HCT116 (cell line): Measurements from ENCODE around the gene KCNA3.

ENCODE experiments used
- CEBPB ChIP-seq: IDR thresholded peaks from 2 replicates; pipeline ENCODE4 v1.6.1; 2012; ENCODE audit warnings: low read depth
- POLR2A ChIP-seq: IDR thresholded peaks from 2 replicates; pipeline ENCODE4 v1.7.0; 2011; ENCODE audit warnings: borderline replicate concordance; ENCODE audit not compliant: insufficient read depth, insufficient read length; ENCODE audit errors: extremely low read depth
- POLR2AphosphoS5 ChIP-seq: IDR thresholded peaks from 2 replicates; pipeline ENCODE4 v1.6.1; 2011; ENCODE audit warnings: mild to moderate bottlenecking, low read depth, low read length, moderate library complexity
- SP1 ChIP-seq: IDR thresholded peaks from 2 replicates; pipeline ENCODE4 v1.6.1; 2012; ENCODE audit warnings: low read depth
- YY1 ChIP-seq: IDR thresholded peaks from 2 replicates; pipeline ENCODE4 v1.6.1; 2011; ENCODE audit warnings: low read length, low read depth, moderate library complexity, mild to moderate bottlenecking; ENCODE audit not compliant: insufficient replicate concordance; ENCODE audit errors: extremely low read depth
- TF ChIP-seq, protein P1 (sequence below), 3 experiments: fragments of 200-600 bp in 1 of 3; sonication (generic) in 1 of 3; IDR thresholded peaks in 2 of 3; conservative IDR thresholded peaks in 1 of 3; 2 replicates each; pipeline ENCODE4 v1.5.1; 2012 to 2017; ENCODE audit warnings: low read depth in 2 of 3, low read length in 2 of 3, antibody characterized with exemption in 1 of 3, borderline replicate concordance in 1 of 3, control low read depth in 1 of 3, mild to moderate bottlenecking in 1 of 3, mixed read lengths in 1 of 3, mixed run types in 1 of 3, moderate library complexity in 1 of 3; ENCODE audit not compliant: insufficient read depth in 1 of 3
- TF ChIP-seq, protein P2 (sequence below): IDR thresholded peaks from 2 replicates; pipeline ENCODE4 v1.6.1; 2012; ENCODE audit warnings: low read depth
- TF ChIP-seq, protein P3 (sequence below): IDR thresholded peaks from 2 replicates; pipeline ENCODE4 v1.6.1; 2012

DNA sequence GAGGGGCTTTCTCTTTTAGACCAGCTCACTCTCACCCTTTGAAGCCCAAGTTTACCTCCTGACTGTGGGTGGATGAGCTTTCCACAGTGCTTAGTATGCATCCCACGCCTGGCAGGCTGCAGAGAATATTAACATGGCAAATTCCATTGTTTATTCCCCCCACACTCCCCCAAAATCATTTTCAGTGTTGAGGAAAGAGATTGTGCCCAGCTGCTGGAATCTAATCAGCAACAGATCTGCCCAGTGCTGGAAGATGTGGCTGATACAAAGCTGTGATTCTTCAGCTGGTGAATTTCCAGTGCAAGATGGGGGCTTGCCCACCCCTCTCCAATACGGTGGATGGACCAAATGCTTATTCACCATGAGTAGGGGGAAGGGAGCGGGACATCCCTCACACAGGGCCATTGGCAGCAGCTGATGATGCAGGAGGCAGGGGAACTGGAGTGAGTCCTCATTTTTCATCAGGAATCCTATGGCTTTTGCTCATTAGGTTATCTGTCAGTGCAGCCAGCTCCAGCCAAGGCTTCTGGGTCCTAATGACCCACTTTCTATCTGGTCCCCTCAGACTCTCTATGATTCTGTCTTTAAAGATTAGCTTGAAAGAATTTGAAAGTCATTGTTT lies 39.7 kb upstream of the KCNA3 start:
- TF ChIP-seq, protein P1, sequence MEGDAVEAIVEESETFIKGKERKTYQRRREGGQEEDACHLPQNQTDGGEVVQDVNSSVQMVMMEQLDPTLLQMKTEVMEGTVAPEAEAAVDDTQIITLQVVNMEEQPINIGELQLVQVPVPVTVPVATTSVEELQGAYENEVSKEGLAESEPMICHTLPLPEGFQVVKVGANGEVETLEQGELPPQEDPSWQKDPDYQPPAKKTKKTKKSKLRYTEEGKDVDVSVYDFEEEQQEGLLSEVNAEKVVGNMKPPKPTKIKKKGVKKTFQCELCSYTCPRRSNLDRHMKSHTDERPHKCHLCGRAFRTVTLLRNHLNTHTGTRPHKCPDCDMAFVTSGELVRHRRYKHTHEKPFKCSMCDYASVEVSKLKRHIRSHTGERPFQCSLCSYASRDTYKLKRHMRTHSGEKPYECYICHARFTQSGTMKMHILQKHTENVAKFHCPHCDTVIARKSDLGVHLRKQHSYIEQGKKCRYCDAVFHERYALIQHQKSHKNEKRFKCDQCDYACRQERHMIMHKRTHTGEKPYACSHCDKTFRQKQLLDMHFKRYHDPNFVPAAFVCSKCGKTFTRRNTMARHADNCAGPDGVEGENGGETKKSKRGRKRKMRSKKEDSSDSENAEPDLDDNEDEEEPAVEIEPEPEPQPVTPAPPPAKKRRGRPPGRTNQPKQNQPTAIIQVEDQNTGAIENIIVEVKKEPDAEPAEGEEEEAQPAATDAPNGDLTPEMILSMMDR (IDR thresholded peaks at IDR 0.05 in 2 of 3, conservative IDR thresholded peaks at IDR 0.05 in 1 of 3; ENCODE audit: borderline replicate concordance in 1 of 3, insufficient read depth in 1 of 3, low read depth in 2 of 3, low read length in 2 of 3), result no peak
- TF ChIP-seq SP1, result no peak
- no peak for TF ChIP-seq POLR2A
- TF ChIP-seq POLR2AphosphoS5, result no peak
- no peak for TF ChIP-seq YY1
- TF ChIP-seq, protein P2, sequence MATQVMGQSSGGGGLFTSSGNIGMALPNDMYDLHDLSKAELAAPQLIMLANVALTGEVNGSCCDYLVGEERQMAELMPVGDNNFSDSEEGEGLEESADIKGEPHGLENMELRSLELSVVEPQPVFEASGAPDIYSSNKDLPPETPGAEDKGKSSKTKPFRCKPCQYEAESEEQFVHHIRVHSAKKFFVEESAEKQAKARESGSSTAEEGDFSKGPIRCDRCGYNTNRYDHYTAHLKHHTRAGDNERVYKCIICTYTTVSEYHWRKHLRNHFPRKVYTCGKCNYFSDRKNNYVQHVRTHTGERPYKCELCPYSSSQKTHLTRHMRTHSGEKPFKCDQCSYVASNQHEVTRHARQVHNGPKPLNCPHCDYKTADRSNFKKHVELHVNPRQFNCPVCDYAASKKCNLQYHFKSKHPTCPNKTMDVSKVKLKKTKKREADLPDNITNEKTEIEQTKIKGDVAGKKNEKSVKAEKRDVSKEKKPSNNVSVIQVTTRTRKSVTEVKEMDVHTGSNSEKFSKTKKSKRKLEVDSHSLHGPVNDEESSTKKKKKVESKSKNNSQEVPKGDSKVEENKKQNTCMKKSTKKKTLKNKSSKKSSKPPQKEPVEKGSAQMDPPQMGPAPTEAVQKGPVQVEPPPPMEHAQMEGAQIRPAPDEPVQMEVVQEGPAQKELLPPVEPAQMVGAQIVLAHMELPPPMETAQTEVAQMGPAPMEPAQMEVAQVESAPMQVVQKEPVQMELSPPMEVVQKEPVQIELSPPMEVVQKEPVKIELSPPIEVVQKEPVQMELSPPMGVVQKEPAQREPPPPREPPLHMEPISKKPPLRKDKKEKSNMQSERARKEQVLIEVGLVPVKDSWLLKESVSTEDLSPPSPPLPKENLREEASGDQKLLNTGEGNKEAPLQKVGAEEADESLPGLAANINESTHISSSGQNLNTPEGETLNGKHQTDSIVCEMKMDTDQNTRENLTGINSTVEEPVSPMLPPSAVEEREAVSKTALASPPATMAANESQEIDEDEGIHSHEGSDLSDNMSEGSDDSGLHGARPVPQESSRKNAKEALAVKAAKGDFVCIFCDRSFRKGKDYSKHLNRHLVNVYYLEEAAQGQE, result no peak
- TF ChIP-seq, protein P3, sequence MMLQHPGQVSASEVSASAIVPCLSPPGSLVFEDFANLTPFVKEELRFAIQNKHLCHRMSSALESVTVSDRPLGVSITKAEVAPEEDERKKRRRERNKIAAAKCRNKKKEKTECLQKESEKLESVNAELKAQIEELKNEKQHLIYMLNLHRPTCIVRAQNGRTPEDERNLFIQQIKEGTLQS, result no peak
- TF ChIP-seq CEBPB, result no peak
